Breast epithelium (tissue), 4 donors: ENCODE measurements around the gene PDZRN3. TPM values are rescaled to one million over a fixed set of nuclear protein-coding genes. Genes with fewer than 3 reads are reported as not detected.

Source experiments
- DNase-seq, 2 donors: peaks; one replicate each; pipeline ENCODE4 v3.0.0-alpha.2; 2019; ENCODE audit warnings: low spot score in 2 of 2
- H3K27ac ChIP-seq, 2 donors: fragments of 200-600 bp; sonication (generic) in 1 of 2; one replicate each; pipeline ENCODE4 v1.5.1; 2016 to 2019; ENCODE audit warnings: mild to moderate bottlenecking in 1 of 2
- H3K27me3 ChIP-seq, 2 donors: fragments of 200-600 bp; sonication (generic) in 1 of 2; one replicate each; pipeline versions ENCODE4 v1.5.1 to v1.6.0; 2017 to 2019; ENCODE audit warnings: control low read depth in 1 of 2, mild to moderate bottlenecking in 1 of 2
- H3K36me3 ChIP-seq: fragments of 200-600 bp; one replicate; pipeline ENCODE4 v1.5.1; 2019
- H3K4me1 ChIP-seq, 2 donors: fragments of 200-600 bp; sonication (generic); one replicate each; pipeline ENCODE4 v1.5.1; 2016 to 2019; ENCODE audit warnings: control low read depth in 1 of 2
- H3K4me3 ChIP-seq, 3 donors: fragments of 200-600 bp; sonication (generic); 1 replicate in 2 of 3; 2 replicates in 1 of 3; pipeline ENCODE4 v1.5.1; 2016 to 2019; ENCODE audit warnings: mild to moderate bottlenecking in 3 of 3, moderate library complexity in 2 of 3
- H3K9me3 ChIP-seq, 2 donors: fragments of 200-600 bp; sonication (generic) in 1 of 2; one replicate each; pipeline ENCODE4 v1.5.1; 2016 to 2019; ENCODE audit warnings: control low read depth in 1 of 2
- POLR2A ChIP-seq: fragments of 450-650 bp; IDR thresholded peaks from one replicate; pipeline ENCODE4 v1.6.1; 2016; ENCODE audit warnings: antibody characterized with exemption, mild to moderate bottlenecking, moderate library complexity
- POLR2AphosphoS5 ChIP-seq, 3 donors: sonication (generic); formaldehyde crosslinking; IDR thresholded peaks; one replicate each; pipeline ENCODE4 v1.6.1; 2017; ENCODE audit warnings: antibody characterized with exemption in 3 of 3
- intact Hi-C: fragments of 100-400 bp; cut with DNase I; formaldehyde crosslinking; loops from one replicate; pipeline ENCODE4 v1.15.1; 2023; ENCODE audit warnings: low total_unique reads
- total RNA-seq, 3 donors: library from RNA; depleted of rRNA; stranded (reverse); fragments of >200 nt; gene quantifications; one replicate each; pipeline ENCODE4 v1.1.0, GENCODE V29; 2016
- TF ChIP-seq, protein P1 (sequence below), 3 donors: fragments of 450-650 bp; IDR thresholded peaks; one replicate each; pipeline ENCODE4 v1.5.1; 2016 to 2017; ENCODE audit warnings: antibody characterized with exemption in 3 of 3, mild to moderate bottlenecking in 3 of 3, moderate library complexity in 3 of 3

The PDZRN3 gene
- total RNA-seq, 3 donors from 2014 or later: 36.0 to 79.6 (median 37.6) TPM

DNA sequence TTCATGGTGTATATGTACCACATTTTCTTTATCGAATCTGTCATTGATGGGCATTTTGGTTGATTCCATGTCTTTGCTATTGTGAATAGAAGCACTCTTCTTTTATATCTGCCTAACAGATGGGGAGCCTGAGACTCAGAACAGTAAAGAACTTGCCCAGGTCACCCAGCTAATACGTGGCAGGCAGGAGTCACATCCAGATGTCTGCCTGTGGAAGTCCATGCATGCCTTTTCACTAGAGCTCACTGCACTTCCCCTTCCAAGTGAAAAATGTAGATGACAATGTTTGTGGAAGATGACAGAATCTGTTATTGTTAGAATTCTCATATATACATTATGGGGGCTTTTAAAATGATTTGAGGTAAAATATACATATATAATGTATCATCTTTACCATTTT lies 165.0 kb downstream of the PDZRN3 start:
- TF ChIP-seq POLR2A: no peak
- TF ChIP-seq, protein P1, sequence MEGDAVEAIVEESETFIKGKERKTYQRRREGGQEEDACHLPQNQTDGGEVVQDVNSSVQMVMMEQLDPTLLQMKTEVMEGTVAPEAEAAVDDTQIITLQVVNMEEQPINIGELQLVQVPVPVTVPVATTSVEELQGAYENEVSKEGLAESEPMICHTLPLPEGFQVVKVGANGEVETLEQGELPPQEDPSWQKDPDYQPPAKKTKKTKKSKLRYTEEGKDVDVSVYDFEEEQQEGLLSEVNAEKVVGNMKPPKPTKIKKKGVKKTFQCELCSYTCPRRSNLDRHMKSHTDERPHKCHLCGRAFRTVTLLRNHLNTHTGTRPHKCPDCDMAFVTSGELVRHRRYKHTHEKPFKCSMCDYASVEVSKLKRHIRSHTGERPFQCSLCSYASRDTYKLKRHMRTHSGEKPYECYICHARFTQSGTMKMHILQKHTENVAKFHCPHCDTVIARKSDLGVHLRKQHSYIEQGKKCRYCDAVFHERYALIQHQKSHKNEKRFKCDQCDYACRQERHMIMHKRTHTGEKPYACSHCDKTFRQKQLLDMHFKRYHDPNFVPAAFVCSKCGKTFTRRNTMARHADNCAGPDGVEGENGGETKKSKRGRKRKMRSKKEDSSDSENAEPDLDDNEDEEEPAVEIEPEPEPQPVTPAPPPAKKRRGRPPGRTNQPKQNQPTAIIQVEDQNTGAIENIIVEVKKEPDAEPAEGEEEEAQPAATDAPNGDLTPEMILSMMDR (IDR thresholded peaks at IDR 0.05): no peak
- Histone ChIP-seq H3K9me3 (no peaks in the 10 kb centered on the region), H3K4me1 (no peaks in the 10 kb centered on the region), H3K36me3 (no peaks in the 10 kb centered on the region), H3K4me3 (no peak overlapping the region), H3K27me3 (no peaks in the 10 kb centered on the region), H3K27ac (no peak overlapping the region)
- intact Hi-C loops: no loop called here
- DNase-seq: no peak

DNA sequence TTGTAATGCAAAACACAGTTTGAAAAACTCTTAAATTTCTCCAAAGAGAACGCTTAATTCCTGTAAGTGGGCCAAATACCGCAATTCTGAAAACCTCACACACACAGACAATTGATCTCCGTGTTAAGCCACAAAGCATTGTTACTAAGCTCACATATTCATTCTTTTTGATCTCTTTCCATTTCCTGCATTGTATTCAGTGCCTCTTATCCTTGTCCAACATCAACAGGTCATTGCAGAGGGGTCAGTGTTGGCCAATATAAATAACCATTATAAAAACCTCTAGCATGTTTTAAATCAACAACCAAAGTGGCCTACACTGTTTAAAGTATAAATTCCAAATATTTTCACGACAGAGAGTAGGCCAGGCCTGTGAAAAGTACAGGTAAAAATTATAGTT lies 171.1 kb downstream of the PDZRN3 start:
- H3K9me3 ChIP-seq: no peaks in the 10 kb centered on the region
- intact Hi-C loops: no loop called here
- no peak for DNase-seq
- TF ChIP-seq POLR2A (no peak), POLR2AphosphoS5 (IDR thresholded peaks at IDR 0.05) (no peak)
- TF ChIP-seq, protein P1 (IDR thresholded peaks at IDR 0.05): no peak
- no peaks in the 10 kb centered on the region for H3K27me3 ChIP-seq
- H3K36me3 ChIP-seq: no peaks in the 10 kb centered on the region
- no peak overlapping the region for H3K4me3 ChIP-seq
- H3K27ac ChIP-seq: peak overlapping the region; percentile 14 to 23
- H3K4me1 ChIP-seq: no peaks in the 10 kb centered on the region

DNA sequence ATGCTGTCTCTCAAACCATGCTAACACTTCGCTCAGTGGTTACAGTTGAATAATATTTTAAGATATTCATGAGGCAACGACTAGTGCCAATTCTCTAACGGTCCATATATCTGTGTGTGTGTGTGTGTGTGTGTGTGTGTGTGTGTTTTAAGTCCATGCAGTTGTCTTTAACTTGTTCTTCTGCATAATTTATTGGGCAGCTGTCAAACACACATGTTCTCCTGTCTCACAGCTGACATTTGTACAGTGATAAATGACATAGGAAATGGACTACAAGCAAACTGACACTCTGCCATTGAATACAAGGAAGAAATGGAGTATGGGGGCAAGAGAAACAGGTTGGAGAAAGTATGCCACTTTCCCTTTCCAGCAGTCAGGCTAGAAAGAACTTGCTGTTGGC lies 172.0 kb downstream of the PDZRN3 start:
- Histone ChIP-seq H3K4me1 (no peaks in the 10 kb centered on the region), H3K27me3 (no peaks in the 10 kb centered on the region), H3K4me3 (no peak overlapping the region), H3K36me3 (no peaks in the 10 kb centered on the region), H3K9me3 (no peaks in the 10 kb centered on the region), H3K27ac (no peak overlapping the region)
- no peak for TF ChIP-seq POLR2AphosphoS5 (IDR thresholded peaks at IDR 0.05)
- TF ChIP-seq, protein P1 (IDR thresholded peaks at IDR 0.05): no peak
- TF ChIP-seq POLR2A: no peak
- intact Hi-C loops: no loop called here
- no peak for DNase-seq

DNA sequence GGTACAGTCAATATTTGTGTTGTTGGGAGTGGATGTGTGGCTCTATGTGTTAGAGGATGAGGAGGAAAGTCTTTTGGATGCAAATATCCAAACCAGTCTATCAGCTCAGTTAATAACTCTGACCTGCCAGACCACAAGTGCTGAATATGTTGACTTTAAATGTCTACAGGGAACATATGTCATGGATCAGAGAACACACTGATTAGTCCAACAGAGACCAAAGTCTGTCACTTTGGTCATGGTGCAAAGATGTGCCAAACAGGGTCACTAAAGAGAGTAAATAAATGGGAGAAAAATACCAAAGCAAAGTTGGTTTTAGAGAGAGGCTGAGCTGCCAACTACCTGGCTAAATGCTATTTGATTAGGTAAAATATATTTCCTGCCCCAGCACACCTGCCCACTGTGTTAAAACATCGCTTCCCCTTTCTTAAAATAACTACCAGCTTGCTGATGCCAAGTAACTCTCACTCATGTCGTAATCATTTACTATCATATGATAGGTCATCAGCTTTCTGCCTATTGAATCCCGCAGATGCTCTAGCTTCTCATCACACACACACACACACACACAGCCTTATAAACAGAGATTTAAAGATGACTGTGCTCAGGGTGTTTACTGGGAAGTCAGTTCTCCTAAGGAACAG lies 173.3 kb downstream of the PDZRN3 start:
- no peaks in the 10 kb centered on the region for H3K36me3 ChIP-seq
- no peak overlapping the region for H3K4me3 ChIP-seq
- no peak overlapping the region for H3K27ac ChIP-seq
- intact Hi-C loops: no loop called here
- TF ChIP-seq POLR2A (no peak), POLR2AphosphoS5 (IDR thresholded peaks at IDR 0.05) (no peak)
- TF ChIP-seq, protein P1 (IDR thresholded peaks at IDR 0.05): no peak
- no peaks in the 10 kb centered on the region for H3K9me3 ChIP-seq
- DNase-seq: no peak
- H3K27me3 ChIP-seq: no peaks in the 10 kb centered on the region
- no peaks in the 10 kb centered on the region for H3K4me1 ChIP-seq

DNA sequence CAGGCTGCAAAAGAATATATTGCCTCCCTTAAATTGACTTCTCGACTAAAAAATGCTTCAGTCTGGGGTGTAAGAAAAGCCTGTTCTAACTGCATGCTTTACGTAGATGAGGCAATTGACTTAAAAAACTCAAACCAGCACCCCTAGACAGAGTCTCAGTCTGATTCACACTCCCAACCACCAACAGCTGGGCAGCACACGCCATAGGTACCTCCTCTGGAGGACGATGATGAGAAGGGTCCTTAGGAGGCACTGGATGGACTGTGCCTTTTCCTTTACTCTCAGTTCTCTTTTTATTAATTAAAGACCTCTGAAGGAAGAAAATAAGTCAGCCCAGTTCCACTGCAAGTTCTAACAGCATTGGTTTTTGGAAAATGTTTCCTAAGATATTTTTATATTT lies 175.0 kb downstream of the PDZRN3 start:
- Histone ChIP-seq H3K27ac (no peak overlapping the region), H3K4me3 (no peak overlapping the region), H3K4me1 (no peaks in the 10 kb centered on the region), H3K36me3 (no peaks in the 10 kb centered on the region), H3K27me3 (no peaks in the 10 kb centered on the region), H3K9me3 (no peaks in the 10 kb centered on the region)
- no peak for DNase-seq
- TF ChIP-seq, protein P1 (IDR thresholded peaks at IDR 0.05): no peak
- no peak for TF ChIP-seq POLR2A
- intact Hi-C loops: no loop called here
